Kidney (tissue), 14 donors: Measurements from ENCODE around the gene C19orf12. TPM values are rescaled to one million over a fixed set of nuclear protein-coding genes. Genes with fewer than 3 reads are reported as not detected.
"Not testable (repeated sequence)": the region's sequence is repeated elsewhere in the genome, so short reads cannot be mapped to it uniquely, and the experiment has no call there.

Experiments
- DNase-seq, 5 donors: peaks; one replicate each; pipeline ENCODE4 v3.0.0-alpha.2; 2013 to 2020
- FAIRE-seq: peaks from 2 replicates; lab custom pipeline; 2012; peaks lifted over from hg19 to GRCh38; lab: Jason Lieb, UNC
- H3K27ac ChIP-seq, 2 donors: one replicate each; pipeline ENCODE4 v1.7.0; 2013; ENCODE audit warnings: low read depth in 2 of 2, low read length in 2 of 2, inconsistent platforms in 1 of 2
- H3K27me3 ChIP-seq: one replicate; pipeline ENCODE4 v1.7.1; 2013; ENCODE audit warnings: low read length, inconsistent platforms; ENCODE audit not compliant: control insufficient read depth, insufficient read depth
- H3K36me3 ChIP-seq, 3 donors: one replicate each; pipeline versions ENCODE4 v1.7.0 to v1.7.1; 2013; ENCODE audit warnings: low read length in 3 of 3, control low read depth in 1 of 3, inconsistent platforms in 1 of 3; ENCODE audit not compliant: insufficient read depth in 3 of 3, control insufficient read depth in 2 of 3
- H3K4me1 ChIP-seq, 3 donors: one replicate each; pipeline versions ENCODE4 v1.7.0 to v1.7.1; 2013; ENCODE audit warnings: low read length in 3 of 3, inconsistent platforms in 1 of 3, low read depth in 1 of 3; ENCODE audit not compliant: control insufficient read depth in 2 of 3, insufficient read depth in 2 of 3
- H3K4me3 ChIP-seq, 3 donors: one replicate each; pipeline versions ENCODE4 v1.7.0 to v1.8.1; 2013; ENCODE audit warnings: low read length in 3 of 3, control low read depth in 1 of 3, inconsistent platforms in 1 of 3
- H3K9ac ChIP-seq, 3 donors: one replicate each; pipeline versions ENCODE4 v1.7.0 to v1.7.1; 2013; ENCODE audit warnings: low read length in 3 of 3, control low read depth in 1 of 3, inconsistent platforms in 1 of 3
- H3K9me3 ChIP-seq, 3 donors: one replicate each; pipeline versions ENCODE4 v1.7.0 to v1.7.1; 2013; ENCODE audit warnings: low read length in 3 of 3, control low read depth in 1 of 3, inconsistent platforms in 1 of 3; ENCODE audit not compliant: control insufficient read depth in 2 of 3, insufficient read depth in 1 of 3
- CTCF ChIP-seq: IDR thresholded peaks from 3 replicates; pipeline ENCODE4 v1.5.1; 2012; ENCODE audit warnings: mild to moderate bottlenecking, moderate library complexity, borderline replicate concordance; ENCODE audit not compliant: insufficient read depth; ENCODE audit errors: extremely low read depth
- intact Hi-C: fragments of 100-400 bp; cut with DNase I; formaldehyde crosslinking; loops from one replicate; pipeline ENCODE4 v1.11.1; 2022
- polyA plus RNA-seq: library from polyadenylated mRNA; stranded (reverse); fragments of 350-450 nt; fragmentation: Illumina TruSeq; extraction: RNeasy Lipid Tissue Mini Kit (QIAGEN cat#74804); gene quantifications from one replicate; pipeline ENCODE4 v1.2.3, GENCODE V29; 2014; ENCODE audit warnings: low read depth, low replicate concordance; ENCODE audit not compliant: insufficient read depth
- total RNA-seq: library from RNA; stranded (reverse); fragmentation: NEBNext Ultra II Directional; extraction: Animal tissue kit (Norgen Biotek cat#: 25700); gene quantifications from one replicate; pipeline ENCODE4 v1.2.1, GENCODE V29; 2021
- donor health status: control.
- donor health status: control.
- donor health status: control.
- donor health status: control.
- donor health status: control.
- donor health status: DM: yes; HTN: yes; CAD: no.
- donor health status: Normal renal cell carcinoma (clear cell type).

C19orf12 gene
- total and polyA plus RNA-seq, 2 donors from 2014 or later: 21.2 to 27.1 TPM

- peak; percentile 60 to 93 (median 65) for DNase-seq
- FAIRE-seq: no peak
- Histone ChIP-seq H3K4me1 (peaks cover 0 to 10% (median 3%) of the 10 kb centered on the region in 3 donors), H3K27ac (no peak overlapping the region), H3K36me3 (peaks cover 0 to 2% (median 0%) of the 10 kb centered on the region in 3 donors), H3K9me3 (no peaks in the 10 kb centered on the region), H3K27me3 (no peaks in the 10 kb centered on the region), H3K4me3 (no peak overlapping the region), H3K9ac (no peak overlapping the region)
- peak; percentile 17 for TF ChIP-seq CTCF
- intact Hi-C loops: no loop called here
Observed at GRCh38 chr19:29671393-29672160, 43.5 kb downstream of the C19orf12 start.

GRCh38 chr19:29671026-29671392, 44.1 kb downstream of the C19orf12 start:
- peaks cover 0 to 14% (median 3%) of the 10 kb centered on the region in 3 donors for H3K4me1 ChIP-seq
- H3K9me3 ChIP-seq, DNase-seq, FAIRE-seq, H3K27me3 ChIP-seq, H3K9ac ChIP-seq, intact Hi-C loops, H3K27ac ChIP-seq, H3K4me3 ChIP-seq, H3K36me3 ChIP-seq: not testable (repeated sequence)

GRCh38 chr19:29670255-29670654, 44.8 kb downstream of the C19orf12 start:
- Histone ChIP-seq H3K4me1 (peaks cover 0 to 18% (median 3%) of the 10 kb centered on the region in 3 donors), H3K9ac (no peak overlapping the region), H3K27ac (no peak overlapping the region), H3K9me3 (no peaks in the 10 kb centered on the region), H3K4me3 (no peak overlapping the region), H3K36me3 (no peaks in the 10 kb centered on the region), H3K27me3 (no peaks in the 10 kb centered on the region)
- no peak for DNase-seq
- TF ChIP-seq CTCF: no peak
- intact Hi-C loops: no loop called here
- no peak for FAIRE-seq

- Histone ChIP-seq H3K9ac (no peak overlapping the region), H3K36me3 (no peaks in the 10 kb centered on the region), H3K4me3 (no peak overlapping the region), H3K27ac (no peak overlapping the region), H3K4me1 (peaks cover 0 to 21% (median 3%) of the 10 kb centered on the region in 3 donors), H3K27me3 (no peaks in the 10 kb centered on the region), H3K9me3 (no peaks in the 10 kb centered on the region)
- FAIRE-seq (no peak), DNase-seq (no peak)
- intact Hi-C loops: no loop called here
- no peak for TF ChIP-seq CTCF
Observed at GRCh38 chr19:29668746-29669609, 46.1 kb downstream of the C19orf12 start.
